H1 (cell line): Measurements from ENCODE around the gene KCP. TPM values are rescaled to one million over a fixed set of nuclear protein-coding genes. Genes with fewer than 3 reads are reported as not detected.

ENCODE experiments used
- CREB1 ChIP-seq: IDR thresholded peaks from 2 replicates; pipeline ENCODE4 v1.6.1; 2012; ENCODE audit warnings: inconsistent platforms
- EGR1 ChIP-seq: IDR thresholded peaks from 2 replicates; pipeline ENCODE4 v1.6.1; 2011; ENCODE audit warnings: low read depth, low read length, borderline replicate concordance
- RAD21 ChIP-seq, 2 experiments: IDR thresholded peaks in 1 of 2; conservative IDR thresholded peaks in 1 of 2; 2 replicates each; pipeline ENCODE4 v1.6.1; 2011; ENCODE audit warnings: low read depth in 2 of 2, low read length in 2 of 2, improper control_type of control experiment in 1 of 2, inconsistent platforms in 1 of 2, mild to moderate bottlenecking in 1 of 2, moderate library complexity in 1 of 2
- RXRA ChIP-seq: IDR thresholded peaks from 2 replicates; pipeline ENCODE4 v1.6.1; 2011; ENCODE audit warnings: low read depth, mild to moderate bottlenecking, low read length, moderate library complexity; ENCODE audit not compliant: insufficient read depth
- SAP30 ChIP-seq: fragments of 300-600 bp; sonication (generic); IDR thresholded peaks from 2 replicates; pipeline ENCODE4 v1.7.1; 2012; ENCODE audit warnings: low read length, moderate library complexity, mild to moderate bottlenecking, inconsistent platforms; ENCODE audit not compliant: insufficient read depth, insufficient replicate concordance
- SP1 ChIP-seq: IDR thresholded peaks from 2 replicates; pipeline ENCODE4 v1.6.1; 2011; ENCODE audit warnings: low read depth, low read length
- TCF12 ChIP-seq: IDR thresholded peaks from 2 replicates; pipeline ENCODE4 v1.6.1; 2011; ENCODE audit warnings: low read depth, mild to moderate bottlenecking, low read length
- polyA plus RNA-seq, 7 experiments: library from polyadenylated mRNA; depleted of rRNA in 3 of 7; stranded (reverse) in 5 of 7; unstranded in 2 of 7; fragments of >200 nt in 5 of 7; fragments of 200-250 nt in 2 of 7; gene quantifications; 1 replicate in 5 of 7; 2 replicates in 1 of 7; 4 replicates in 1 of 7; pipeline versions ENCODE4 v1.2.1 to v1.2.3, GENCODE V29; 2011 to 2013; ENCODE audit warnings: missing spikeins in 2 of 7, mixed read lengths in 2 of 7
- total RNA-seq: library from RNA; stranded (reverse); fragmentation: NEBNext Ultra II Directional; extraction: Animal tissue kit (Norgen Biotek cat#: 25700); gene quantifications from 2 replicates; pipeline ENCODE4 v1.2.1, GENCODE V29; 2021
- TF ChIP-seq, protein P1 (sequence below): fragments of 300-600 bp; sonication (generic); IDR thresholded peaks from 2 replicates; pipeline ENCODE4 v1.7.1; 2012; ENCODE audit warnings: low read length, moderate library complexity, mild to moderate bottlenecking, inconsistent platforms; ENCODE audit not compliant: insufficient replicate concordance

The KCP gene
- total and polyA plus RNA-seq, 2 of the 8 experiments (the other 6 are each of a cell fraction or from before 2014, with no cell fraction given) = 1.3 to 2.0 TPM

DNA sequence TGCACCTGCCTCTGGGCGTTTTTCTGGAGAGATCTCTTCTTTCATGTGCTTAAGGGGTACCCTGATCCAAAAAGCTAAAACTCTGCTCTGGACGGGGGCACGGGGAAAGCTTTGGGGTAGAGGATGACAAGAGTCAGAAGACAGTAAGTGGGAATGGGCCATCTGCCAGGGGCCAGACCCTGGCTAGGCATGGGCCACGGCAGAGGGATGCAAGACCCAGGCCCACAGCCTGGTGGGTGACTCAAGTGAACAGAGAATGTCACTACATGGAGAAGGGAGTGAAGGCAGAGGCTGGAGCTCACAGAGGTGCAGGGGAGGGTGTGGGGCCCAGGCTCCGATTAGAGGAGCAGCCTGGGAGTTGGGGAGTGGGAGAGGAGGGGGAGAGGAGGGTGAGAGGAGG lies 65.0 kb downstream of the KCP start (continued):
- TF ChIP-seq, protein P1, sequence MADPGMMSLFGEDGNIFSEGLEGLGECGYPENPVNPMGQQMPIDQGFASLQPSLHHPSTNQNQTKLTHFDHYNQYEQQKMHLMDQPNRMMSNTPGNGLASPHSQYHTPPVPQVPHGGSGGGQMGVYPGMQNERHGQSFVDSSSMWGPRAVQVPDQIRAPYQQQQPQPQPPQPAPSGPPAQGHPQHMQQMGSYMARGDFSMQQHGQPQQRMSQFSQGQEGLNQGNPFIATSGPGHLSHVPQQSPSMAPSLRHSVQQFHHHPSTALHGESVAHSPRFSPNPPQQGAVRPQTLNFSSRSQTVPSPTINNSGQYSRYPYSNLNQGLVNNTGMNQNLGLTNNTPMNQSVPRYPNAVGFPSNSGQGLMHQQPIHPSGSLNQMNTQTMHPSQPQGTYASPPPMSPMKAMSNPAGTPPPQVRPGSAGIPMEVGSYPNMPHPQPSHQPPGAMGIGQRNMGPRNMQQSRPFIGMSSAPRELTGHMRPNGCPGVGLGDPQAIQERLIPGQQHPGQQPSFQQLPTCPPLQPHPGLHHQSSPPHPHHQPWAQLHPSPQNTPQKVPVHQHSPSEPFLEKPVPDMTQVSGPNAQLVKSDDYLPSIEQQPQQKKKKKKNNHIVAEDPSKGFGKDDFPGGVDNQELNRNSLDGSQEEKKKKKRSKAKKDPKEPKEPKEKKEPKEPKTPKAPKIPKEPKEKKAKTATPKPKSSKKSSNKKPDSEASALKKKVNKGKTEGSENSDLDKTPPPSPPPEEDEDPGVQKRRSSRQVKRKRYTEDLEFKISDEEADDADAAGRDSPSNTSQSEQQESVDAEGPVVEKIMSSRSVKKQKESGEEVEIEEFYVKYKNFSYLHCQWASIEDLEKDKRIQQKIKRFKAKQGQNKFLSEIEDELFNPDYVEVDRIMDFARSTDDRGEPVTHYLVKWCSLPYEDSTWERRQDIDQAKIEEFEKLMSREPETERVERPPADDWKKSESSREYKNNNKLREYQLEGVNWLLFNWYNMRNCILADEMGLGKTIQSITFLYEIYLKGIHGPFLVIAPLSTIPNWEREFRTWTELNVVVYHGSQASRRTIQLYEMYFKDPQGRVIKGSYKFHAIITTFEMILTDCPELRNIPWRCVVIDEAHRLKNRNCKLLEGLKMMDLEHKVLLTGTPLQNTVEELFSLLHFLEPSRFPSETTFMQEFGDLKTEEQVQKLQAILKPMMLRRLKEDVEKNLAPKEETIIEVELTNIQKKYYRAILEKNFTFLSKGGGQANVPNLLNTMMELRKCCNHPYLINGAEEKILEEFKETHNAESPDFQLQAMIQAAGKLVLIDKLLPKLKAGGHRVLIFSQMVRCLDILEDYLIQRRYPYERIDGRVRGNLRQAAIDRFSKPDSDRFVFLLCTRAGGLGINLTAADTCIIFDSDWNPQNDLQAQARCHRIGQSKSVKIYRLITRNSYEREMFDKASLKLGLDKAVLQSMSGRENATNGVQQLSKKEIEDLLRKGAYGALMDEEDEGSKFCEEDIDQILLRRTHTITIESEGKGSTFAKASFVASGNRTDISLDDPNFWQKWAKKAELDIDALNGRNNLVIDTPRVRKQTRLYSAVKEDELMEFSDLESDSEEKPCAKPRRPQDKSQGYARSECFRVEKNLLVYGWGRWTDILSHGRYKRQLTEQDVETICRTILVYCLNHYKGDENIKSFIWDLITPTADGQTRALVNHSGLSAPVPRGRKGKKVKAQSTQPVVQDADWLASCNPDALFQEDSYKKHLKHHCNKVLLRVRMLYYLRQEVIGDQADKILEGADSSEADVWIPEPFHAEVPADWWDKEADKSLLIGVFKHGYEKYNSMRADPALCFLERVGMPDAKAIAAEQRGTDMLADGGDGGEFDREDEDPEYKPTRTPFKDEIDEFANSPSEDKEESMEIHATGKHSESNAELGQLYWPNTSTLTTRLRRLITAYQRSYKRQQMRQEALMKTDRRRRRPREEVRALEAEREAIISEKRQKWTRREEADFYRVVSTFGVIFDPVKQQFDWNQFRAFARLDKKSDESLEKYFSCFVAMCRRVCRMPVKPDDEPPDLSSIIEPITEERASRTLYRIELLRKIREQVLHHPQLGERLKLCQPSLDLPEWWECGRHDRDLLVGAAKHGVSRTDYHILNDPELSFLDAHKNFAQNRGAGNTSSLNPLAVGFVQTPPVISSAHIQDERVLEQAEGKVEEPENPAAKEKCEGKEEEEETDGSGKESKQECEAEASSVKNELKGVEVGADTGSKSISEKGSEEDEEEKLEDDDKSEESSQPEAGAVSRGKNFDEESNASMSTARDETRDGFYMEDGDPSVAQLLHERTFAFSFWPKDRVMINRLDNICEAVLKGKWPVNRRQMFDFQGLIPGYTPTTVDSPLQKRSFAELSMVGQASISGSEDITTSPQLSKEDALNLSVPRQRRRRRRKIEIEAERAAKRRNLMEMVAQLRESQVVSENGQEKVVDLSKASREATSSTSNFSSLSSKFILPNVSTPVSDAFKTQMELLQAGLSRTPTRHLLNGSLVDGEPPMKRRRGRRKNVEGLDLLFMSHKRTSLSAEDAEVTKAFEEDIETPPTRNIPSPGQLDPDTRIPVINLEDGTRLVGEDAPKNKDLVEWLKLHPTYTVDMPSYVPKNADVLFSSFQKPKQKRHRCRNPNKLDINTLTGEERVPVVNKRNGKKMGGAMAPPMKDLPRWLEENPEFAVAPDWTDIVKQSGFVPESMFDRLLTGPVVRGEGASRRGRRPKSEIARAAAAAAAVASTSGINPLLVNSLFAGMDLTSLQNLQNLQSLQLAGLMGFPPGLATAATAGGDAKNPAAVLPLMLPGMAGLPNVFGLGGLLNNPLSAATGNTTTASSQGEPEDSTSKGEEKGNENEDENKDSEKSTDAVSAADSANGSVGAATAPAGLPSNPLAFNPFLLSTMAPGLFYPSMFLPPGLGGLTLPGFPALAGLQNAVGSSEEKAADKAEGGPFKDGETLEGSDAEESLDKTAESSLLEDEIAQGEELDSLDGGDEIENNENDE = no peak
- TF ChIP-seq EGR1 = no peak
- TF ChIP-seq TCF12 = no peak
- TF ChIP-seq RXRA = no peak
- TF ChIP-seq RAD21 (IDR thresholded peaks at IDR 0.05 in 1 of 2, conservative IDR thresholded peaks at IDR 0.05 in 1 of 2; ENCODE audit: low read depth in 2 of 2, low read length in 2 of 2) = no peak
- no peak for TF ChIP-seq SAP30
- TF ChIP-seq CREB1 = no peak
- TF ChIP-seq SP1 = no peak
